NCI-H524 treated with DMSO at 0.1 percent for 48 hours (cell line): Measurements from ENCODE around the gene SLC4A4.

Experiments used
- DNase-seq: peaks from one replicate; lab custom pipeline; 2025; lab: John Stamatoyannopoulos, UW

SLC4A4 gene

DNA sequence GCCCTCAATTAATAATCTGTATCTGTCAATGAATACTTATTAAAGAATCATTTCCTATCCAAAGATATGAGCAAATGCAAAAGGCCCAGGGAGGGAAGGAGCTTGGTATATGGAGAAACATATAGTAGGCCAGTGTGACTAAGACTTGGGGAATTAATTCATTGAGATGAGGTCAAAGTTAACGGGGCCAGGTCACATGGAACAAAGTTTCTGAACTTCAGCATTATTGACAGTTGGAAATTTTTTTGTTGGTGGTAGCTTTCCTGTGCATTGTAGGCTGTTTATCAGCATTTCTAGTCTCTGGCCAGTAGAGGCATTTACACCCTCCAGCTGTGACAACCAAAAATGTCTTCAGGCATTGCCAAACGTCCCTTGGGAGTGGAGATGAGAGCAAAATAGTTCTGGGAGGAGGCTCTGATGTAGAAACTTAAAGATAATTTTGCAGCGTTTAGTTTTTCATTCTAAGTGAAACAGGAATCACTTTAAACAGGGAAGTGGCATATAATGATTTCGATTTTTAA lies 202.0 kb downstream of the SLC4A4 start:
- DNase-seq, result no peak

DNA sequence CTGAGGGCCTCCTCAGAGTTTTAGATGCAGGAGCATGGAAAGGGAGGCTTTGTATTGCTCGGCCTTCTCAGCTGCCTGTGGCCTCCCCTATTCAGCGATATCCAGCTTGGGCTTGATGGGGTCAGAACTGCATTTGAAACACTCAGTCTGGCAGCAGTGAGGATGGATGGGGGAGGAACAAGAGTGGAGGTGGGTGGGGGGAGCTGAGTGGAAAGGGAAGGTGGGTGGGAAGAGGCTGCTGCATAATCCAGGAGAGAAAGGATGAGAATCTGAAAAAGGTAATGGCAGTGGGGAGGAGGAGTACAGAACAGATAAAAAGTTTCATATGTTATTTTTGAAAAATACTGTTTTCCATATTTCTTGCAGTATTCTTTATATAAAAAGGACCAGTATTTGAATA lies 202.7 kb downstream of the SLC4A4 start:
- DNase-seq, result no peak

DNA sequence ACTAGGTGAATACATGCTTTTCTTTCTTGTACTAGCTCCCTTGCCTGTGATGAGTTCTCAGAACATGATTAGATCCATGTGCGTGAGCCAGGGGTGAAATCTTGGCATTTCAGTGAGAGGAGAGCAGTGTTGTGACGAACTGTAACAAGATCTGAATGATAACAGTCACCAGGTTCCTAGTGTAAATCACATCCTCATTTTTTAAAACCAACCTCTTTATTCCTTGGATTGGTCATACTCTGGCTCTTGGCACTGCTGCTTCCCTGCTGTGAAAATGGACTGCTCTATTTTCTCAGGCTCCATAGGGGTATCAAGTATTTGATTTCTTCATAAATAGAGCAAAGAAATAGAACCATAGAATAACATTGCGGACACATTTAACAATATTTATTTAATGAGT lies 206.3 kb downstream of the SLC4A4 start:
- no peak for DNase-seq

DNA sequence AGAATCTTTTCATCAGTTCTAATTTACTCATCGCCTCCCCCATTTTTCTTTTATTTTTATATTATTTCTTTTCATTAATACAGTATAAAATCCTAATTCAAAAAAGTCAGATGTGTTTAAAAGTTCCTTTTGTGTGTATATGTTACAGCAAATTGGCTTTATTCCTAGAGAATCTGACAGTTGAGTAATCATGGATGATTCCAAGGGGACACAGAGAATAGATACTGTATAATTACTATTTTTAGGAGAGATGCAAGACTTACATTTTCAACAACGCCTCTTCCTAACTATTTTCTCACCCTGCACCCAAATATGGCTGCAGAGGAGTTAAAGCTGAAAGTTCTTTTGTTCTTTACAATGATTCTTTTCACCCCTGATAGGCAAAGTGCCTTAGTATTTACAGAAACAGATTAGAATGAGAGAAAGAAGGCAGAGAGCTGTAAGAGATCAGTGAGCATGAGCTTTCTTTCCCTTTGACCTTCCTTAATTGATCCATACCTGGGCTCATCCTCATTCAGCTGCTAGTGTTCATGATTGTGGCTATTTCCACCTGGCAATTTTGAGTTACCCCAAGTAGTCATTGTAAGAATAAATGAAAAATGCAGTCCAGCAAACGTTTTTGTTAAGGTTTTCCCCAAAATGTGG lies 210.8 kb downstream of the SLC4A4 start:
- DNase-seq, result no peak

DNA sequence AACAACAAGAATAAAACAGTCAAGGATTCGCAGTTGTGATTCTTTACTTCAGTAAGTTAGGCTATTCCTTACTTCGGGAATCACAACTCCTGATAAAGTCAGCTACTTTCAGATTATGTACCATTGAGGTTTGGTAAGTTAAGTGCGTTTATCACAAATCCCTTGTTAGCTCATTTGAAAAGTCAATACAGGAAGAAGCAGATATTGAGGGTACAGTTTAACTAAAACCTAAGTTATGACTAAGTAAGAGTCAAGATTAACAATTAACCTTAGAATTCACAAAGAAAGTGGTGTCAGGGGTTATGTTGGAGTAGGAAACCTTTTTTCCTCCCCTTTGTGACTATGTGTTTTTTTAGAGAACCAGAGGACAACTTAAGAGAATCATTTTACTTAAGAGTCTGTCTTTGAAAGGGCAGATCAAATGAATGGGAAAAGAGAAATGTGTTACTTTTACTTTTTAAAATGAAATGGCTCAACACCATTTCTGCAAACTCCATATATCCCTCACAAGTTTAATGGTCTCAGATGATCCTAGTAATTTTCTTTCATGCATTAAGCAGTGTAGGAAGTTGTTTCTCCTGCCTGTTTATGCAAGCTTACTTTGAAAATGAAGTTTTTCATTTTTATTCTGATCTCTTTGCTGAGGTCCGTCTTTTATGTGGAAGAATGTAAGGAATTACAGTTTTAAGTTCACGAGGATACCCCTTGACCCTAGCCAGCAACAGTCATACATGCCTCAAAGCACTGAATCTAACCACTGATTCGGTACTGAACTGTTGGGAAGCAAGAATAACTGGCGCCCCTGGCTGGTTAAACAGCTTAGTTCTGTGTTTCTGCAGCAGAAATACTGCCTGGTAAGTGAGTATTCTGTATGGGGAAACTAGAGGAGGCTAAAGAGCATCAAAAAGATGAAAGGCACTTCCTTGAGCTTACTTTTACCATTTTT lies 211.7 kb downstream of the SLC4A4 start:
- DNase-seq, result no peak

DNA sequence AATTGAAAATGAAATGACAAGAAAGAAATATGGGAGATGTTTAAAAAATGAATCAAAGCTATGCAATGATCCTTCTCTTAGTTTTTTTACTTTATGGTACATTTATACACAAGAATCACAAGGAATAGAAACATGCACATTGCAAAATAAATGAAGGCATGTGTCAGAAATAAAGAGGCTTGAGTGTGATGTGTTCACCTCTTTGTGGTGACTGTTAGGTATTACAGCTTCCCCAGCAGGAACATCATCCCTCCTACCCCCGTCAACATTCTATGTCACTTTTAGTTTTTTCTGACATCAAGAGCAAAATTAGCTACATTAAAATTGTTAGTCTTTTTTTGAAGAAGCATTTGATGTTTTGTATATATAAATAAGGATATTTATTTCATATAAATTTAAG lies 214.8 kb downstream of the SLC4A4 start:
- no peak for DNase-seq

DNA sequence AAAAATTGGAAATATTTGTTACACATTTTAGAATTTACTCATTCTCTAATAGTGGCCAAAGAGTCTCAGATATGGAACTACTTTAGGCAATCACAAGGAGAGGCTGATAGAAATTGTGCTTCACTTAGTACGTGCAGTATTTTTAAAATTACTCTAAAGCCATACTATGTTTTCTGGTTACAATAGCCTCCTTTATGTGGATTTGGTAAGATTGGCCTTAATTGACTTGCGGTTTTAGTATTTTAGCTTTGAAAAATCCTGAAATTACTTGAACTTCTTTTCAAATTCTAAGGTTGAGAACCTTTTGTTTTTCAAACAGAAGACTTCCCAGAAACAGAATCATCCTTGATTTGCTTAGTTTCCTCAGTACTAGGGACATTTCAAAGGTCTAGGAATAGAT lies 215.2 kb downstream of the SLC4A4 start:
- no peak for DNase-seq

DNA sequence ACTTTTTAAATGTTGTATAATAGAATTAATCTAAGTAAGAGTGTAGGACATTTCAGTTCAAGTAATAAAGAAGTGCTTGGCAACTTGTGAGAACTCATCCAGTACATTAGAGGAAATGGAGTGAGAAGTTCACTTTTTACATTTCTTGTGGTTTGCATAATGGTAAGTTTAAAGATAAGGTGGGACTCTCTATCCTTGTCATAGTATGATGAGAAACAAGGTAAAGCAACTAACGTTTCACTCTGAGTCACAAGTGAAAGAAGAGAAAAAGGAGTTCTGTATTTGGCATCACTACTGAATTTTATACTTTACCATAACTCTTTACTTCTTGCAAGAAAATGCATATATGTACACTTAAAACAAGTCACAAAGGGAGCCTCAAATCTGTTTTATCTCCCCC lies 219.4 kb downstream of the SLC4A4 start:
- no peak for DNase-seq

DNA sequence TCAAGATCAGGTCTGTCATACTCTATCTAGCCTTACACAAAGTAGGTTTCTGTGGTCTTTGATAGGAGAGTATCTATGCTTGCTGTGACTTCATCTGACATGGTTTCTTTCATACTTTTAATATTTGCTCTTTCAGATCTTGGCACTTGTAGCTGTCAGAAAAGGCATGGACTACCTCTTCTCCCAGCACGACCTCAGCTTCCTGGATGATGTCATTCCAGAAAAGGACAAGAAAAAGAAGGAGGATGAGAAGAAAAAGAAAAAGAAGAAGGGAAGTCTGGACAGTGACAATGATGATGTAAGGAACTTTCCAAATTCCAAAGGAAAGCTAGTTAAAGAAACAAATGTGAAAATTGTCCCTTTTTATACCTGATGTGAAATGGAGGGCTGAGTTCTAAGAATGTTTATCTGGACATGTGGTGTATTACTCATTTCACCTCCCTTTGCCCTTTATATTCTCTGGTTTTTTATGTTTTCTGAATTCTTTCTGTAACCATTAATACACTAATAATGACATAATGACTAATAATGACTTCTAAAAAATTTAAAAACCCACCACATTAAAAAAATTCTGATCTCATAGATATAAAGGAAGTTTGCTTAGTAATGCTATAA lies 221.2 kb downstream of the SLC4A4 start:
- no peak for DNase-seq

DNA sequence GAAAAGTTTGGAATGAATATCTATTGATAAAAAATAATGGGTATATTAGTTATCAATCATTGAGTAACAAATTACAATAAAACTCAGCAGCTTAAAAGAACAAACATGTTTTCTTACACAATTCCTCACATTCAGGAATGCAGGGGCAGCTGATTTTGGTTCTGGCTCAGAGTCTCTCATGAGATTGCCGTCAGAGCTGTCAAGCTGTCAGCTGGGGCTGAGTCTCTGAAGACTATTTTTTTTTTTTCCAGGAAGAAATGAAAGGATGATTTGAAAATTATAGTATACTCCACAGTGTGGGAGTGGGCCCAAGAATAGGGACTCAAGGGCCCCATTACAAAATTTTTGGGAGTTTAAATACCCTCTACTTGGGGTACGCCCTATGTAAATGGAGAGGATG lies 226.0 kb downstream of the SLC4A4 start:
- no peak for DNase-seq

DNA sequence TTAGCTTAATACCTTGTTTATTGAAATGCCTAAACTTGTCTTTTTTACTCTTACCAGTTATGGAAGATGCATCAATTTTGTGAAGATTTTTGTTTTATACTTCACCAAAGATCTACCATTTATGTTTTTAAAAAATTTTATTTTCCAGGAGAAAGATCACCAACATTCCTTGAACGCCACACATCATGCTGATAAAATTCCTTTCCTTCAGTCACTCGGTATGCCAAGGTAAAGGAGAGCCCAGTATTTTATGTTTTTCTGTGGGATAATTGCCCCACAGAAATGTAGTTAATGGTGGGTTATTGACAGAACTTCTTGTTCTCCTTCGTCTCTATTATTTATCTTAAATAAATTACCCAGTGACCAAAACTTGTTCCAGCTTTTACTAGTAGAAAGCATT lies 228.0 kb downstream of the SLC4A4 start:
- DNase-seq, result no peak

DNA sequence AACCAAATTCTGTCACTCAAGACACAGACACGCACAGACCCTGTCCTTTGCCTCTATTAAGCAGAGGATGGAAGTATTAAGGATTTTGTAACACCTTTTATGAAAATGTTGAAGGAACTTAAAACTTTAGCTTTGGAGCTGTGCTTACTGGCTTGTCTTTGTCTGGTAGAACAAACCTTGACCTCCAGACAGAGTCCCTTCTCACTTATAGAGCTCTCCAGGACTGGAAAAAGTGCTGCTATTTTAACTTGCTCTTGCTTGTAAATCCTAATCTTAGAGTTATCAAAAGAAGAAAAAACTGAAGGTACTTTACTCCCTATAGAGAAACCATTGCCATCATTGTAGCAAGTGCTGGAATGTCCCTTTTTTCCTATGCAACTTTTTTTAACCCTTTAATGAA lies 229.3 kb downstream of the SLC4A4 start:
- no peak for DNase-seq

DNA sequence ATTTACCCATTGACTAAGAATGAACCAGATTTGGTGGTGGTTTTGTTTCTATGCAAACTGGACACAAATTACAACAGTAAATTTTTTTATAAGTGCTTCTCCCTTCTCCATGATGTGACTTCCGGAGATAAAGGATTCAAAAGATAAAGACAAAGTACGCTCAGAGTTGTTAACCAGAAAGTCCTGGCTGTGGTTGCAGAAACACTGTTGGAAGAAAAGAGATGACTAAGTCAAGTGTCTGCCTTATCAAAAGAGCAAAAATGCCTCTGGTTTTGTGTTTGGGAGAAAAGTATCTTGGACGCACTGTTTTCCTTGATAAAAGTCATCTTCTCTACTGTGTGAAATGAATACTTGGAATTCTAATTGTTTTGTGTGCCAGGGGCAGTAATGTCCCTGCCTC lies 231.7 kb downstream of the SLC4A4 start:
- DNase-seq, result no peak

DNA sequence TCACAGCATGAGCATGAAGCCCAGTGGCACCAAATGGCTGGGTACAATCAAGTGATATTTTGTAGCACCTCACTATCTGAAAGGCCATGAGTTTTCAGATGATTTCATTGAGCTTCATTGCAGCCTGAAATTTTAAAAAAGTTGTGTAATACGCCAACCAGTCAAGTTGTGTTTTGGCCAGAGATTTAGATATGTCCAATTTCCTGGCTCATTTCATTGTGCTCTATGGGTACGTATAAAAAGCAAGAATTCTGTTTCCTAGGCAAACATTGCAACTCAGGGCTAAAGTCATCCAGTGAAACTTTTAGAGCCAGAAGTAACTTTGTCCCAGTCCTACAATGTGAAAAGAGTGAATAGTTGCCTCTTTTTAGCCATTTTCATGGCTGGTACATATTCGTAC lies 232.5 kb downstream of the SLC4A4 start:
- no peak for DNase-seq

DNA sequence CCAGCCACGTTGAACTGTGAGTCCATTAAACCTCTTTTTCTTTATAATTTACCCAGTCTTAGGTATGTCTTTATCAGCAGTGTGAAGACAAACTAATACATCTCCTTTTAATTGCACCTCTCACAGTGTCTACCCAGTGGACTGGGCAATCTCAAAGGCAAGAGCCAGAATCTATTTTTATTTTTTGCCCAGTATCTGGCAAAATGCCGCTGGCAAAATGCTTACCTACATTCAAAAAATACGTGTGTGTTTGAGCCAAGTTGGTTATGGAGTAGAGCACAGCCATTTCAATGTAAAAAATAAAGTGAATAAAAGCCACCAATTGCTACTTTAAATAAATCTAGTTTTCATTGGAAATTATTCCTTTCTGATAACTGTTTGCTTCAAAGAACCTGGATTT lies 245.2 kb downstream of the SLC4A4 start:
- DNase-seq, result no peak

DNA sequence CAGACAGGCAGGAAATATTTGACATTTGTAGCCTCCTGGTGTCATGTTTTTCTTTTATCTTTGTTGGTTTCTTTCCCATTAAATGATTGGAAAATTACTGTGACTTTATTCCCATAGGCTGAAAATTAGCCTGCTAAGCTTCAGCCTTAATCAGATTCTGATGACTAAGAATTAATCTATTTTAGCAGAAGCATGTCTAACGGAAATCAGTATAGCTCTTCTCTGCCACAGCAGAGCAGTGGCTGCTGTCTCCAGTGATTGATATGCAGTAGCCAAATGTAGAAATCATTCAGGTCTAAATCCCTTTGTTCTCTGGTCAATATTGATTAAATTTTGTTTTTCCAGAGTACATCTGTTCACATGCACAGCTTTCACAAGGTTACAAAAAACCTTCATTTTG lies 245.8 kb downstream of the SLC4A4 start:
- no peak for DNase-seq

DNA sequence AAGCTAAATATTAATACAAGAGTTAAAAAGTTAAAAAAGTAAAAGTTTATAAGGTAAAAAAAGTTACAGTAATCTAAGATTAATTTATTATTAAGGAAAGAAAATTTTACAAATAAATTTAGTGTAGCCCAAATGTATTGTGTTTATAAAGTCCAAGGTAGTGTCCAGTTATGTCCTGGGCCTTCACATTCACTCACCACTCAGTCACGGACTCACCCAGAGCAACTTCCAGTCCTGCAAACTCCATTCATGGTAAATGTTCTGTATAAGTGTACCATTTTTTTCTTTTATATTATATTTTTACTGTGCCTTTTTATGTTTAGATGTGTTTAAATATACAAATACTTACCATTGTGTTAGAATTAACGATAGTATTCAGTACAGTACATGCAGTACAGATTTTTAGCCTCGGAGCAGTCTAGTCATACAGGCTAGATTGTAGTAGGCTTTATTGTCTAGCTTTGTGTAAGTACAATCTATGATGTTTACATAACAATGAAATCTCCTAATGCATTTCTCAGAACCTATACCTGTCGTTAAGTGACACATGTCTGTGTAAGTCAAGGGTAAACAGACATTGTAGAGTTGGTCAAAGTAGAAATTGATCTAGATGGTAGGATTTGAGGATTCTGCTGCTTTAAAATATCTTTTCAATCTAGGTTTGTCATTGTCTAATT lies 247.4 kb downstream of the SLC4A4 start:
- no peak for DNase-seq

DNA sequence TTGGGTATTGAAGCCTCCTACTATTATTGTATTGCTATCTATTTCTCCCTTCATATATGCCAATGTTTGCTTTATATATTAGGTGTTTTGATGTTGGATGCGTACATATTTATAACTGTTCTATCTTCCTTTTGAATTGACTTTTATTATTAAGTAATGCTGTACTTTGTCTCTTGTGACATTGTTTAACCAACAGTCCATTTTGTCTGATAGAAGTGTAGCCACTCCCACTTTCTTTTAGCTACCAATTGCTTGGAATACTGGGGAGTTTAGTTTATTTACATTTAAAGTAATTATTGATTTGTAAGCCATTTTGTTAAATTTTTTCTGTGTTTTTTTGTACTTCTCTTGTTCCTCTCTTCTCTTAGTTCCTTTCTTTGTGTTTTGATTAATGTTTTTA lies 249.2 kb downstream of the SLC4A4 start:
- no peak for DNase-seq

DNA sequence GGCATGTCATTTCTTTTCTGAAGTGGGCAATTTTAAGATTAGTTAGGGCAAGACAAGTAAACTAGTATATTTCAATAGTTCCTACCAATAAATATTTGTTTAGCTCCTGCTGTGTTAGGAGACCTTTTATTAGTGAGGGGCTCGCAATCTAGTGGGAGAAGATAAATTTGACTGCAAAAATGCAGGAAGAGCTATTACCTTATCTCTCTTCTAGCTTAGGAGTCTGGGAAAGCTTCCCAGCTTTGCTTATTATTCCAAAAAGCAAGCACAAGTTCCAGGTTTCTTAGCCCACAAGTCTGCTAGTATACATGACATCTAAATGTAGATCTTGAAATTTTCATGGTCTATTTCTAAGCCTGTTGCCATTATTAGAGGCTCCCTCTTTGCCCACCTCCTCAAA lies 254.0 kb downstream of the SLC4A4 start:
- no peak for DNase-seq

DNA sequence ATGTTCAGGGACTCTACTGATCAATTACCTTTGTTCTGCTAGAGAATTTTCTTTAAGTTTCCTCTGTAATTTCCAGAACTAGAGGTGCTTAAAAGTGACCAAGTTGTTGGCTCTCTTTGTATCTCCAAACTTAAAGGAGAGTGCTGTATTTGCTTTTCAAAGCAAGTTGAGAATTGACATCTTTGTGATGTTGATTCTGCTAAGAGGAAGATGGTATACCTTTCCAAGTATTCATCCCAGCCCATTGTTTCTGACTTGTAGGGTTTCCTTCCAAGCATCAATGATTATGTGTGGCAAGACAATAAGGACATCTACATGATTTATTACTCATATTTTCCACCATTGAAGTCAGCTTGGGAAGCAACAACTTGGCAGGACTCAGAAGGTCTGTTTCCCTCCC lies 254.5 kb downstream of the SLC4A4 start:
- no peak for DNase-seq

DNA sequence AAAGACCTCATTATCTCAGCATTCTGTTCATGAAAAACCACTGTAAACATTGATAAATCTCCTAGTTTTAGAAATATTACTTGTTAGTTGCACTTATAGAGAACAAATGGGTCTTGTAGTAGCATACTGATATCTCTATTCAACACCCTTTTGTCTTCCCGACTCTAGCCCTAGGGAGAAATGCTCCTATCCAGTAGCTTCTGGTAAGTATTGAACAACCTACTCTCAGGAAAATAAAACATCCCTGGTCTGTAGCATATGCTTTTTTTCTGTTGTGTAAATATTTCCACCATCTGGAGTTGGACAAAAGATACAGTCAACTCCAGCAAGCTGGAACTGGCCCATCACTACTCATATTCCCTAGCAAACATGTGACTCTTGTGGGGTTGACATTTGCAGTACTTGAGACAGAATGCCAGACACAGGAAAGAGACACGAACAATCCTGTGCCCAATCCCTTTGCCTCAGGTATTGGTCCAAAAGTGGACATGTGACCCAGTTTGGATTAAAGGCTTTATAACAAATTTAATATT lies 256.8 kb downstream of the SLC4A4 start:
- DNase-seq, result no peak

DNA sequence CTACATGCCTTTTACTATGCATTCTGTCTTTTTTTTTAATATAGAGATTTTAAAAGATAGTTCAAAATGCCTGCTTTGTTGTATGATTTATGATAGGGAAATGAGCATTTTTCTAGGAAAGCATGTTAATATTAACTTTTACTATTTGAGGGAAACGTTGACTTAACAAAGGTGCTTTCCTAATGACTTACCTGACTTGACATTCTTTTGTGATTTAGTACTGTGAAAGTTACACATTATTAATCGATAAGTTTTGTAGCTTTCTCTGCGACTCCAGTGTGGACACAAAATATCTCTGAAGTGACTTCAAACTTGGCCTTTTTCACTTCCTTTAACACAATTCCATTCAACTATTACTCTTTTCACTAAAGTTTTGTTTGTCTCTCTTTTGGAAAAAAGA lies 260.8 kb downstream of the SLC4A4 start:
- no peak for DNase-seq
